Activated naive CD8-positive, alpha-beta T cell treated with anti-CD3 and anti-CD28 coated beads, Interleukin-2, amount 50 U/mL, for 24 hours (primary cell): ENCODE measurements around the gene C1orf87.

Experiments used
- ATAC-seq: fragments of 150-1000 bp; cut with Tn5 transposase; one replicate; pipeline ENCODE4 v1.10.0; 2021
- DNase-seq: peaks from one replicate; pipeline ENCODE4 v3.0.0; 2021
- H3K27ac Mint-ChIP-seq: one replicate; pipeline ENCODE4 v1.8.0; 2021; ENCODE audit warnings: mild to moderate bottlenecking, mixed read lengths
- H3K27me3 Mint-ChIP-seq: one replicate; pipeline ENCODE4 v1.8.0; 2021; ENCODE audit warnings: mixed read lengths
- H3K36me3 Mint-ChIP-seq: one replicate; pipeline ENCODE4 v1.8.0; 2021; ENCODE audit warnings: low read depth, mixed read lengths
- H3K4me1 Mint-ChIP-seq: one replicate; pipeline ENCODE4 v1.8.0; 2021; ENCODE audit warnings: mixed read lengths
- H3K4me3 Mint-ChIP-seq: one replicate; pipeline ENCODE4 v1.8.0; 2021; ENCODE audit warnings: mild to moderate bottlenecking, moderate library complexity, mixed read lengths
- H3K9me3 Mint-ChIP-seq: one replicate; pipeline ENCODE4 v1.8.0; 2021; ENCODE audit warnings: mixed read lengths

Gene C1orf87

GRCh38 chr1:60073605-60074278, at the start of gene C1orf87:
Gene C1orf87 (minus strand): TSS chr1:60073770. CDS start chr1:60072643, 1,127 bp downstream.
- no peaks in the 10 kb centered on the region for H3K9me3 Mint-ChIP-seq

DNA sequence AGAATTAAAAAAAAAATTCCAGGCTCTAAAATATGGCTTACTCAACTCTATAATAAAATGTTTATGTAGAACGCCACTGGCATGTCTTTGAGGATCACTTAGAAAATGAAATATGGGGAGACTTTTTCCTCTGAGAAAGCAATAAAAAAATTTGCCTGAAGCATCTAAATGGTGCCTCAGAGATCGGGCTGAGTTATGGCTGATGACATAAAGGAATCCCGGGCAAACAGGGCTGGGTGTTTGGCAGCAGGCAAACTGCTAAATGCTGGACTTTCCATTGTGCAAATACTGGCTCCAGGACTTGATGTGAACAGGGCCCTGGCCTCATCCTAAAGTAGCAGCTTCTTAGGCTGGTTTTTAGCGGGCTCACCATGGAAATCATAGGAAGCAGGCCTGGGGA, 44.5 kb upstream of the C1orf87 start:
- Mint-ChIP-seq H3K4me3 (no peak overlapping the region), H3K27ac (no peak overlapping the region), H3K9me3 (no peaks in the 10 kb centered on the region), H3K27me3 (no peaks in the 10 kb centered on the region), H3K36me3 (no peaks in the 10 kb centered on the region), H3K4me1 (no peaks in the 10 kb centered on the region)
- DNase-seq (no peak), ATAC-seq (no peak)

More at GRCh38 chr1:60073605-60074278, at the start of gene C1orf87:
- no peaks in the 10 kb centered on the region for H3K4me1 Mint-ChIP-seq
- DNase-seq (no peak), ATAC-seq (no peak)
- peaks cover 36% of the 10 kb centered on the region for H3K27me3 Mint-ChIP-seq
- H3K4me3 Mint-ChIP-seq = no peak within 1 kb of the TSS
- H3K27ac Mint-ChIP-seq = no peak within 1 kb of the TSS
- H3K36me3 Mint-ChIP-seq = no peaks in the 10 kb centered on the region

DNA sequence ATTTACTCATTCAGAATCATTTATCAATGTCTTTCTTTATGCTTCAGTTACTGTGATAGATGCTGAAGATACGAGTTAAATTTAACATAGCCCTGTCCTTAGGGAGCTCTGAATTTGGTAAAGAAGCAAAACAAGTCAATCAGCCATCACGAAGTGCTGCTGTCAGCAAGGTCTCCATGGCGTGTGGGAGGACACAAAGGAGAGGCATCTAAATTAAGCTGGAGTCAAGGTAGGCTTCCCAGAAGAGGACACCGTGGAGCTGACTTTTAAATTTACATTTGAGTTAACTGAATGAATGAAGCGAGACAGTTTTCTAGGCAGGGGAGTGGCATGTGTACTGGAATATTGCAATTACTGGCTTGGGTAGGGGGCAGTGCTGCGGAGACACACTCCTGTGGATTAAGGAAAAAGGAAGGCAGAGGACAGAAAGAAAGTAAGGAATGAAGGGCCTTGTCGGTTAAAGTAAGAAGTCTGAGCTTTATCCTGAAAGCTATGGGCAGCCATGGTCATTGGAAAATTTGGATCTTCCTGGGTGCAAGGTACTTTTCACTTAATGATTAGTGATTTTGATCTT, 41.3 kb upstream of the C1orf87 start:
- H3K4me3 Mint-ChIP-seq = no peak overlapping the region
- H3K36me3 Mint-ChIP-seq = no peaks in the 10 kb centered on the region
- no peak overlapping the region for H3K27ac Mint-ChIP-seq
- H3K4me1 Mint-ChIP-seq = no peaks in the 10 kb centered on the region
- ATAC-seq = no peak
- DNase-seq = no peak
- no peaks in the 10 kb centered on the region for H3K27me3 Mint-ChIP-seq
- H3K9me3 Mint-ChIP-seq = no peaks in the 10 kb centered on the region

GRCh38 chr1:60113596-60113995, 40.0 kb upstream of the C1orf87 start:
- no peak for ATAC-seq
- H3K27ac Mint-ChIP-seq = no peak overlapping the region

DNA sequence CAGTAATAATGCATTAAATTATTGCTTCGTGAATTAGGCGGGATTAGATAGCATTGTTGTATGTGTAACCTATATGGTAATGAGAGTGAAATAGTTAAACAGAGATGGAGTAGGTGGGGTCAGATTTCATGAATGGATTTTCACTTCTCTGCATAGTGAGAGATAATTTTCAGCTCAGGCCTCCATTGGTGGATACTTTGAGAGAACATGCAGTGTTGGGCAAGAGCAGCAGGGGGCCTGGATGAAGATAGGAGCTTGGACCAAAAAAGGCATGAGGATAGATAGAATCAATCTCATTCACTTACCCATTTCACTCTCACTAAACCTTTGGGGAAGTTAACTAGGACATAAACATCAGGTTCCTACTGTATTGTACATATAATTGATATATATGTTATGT, 39.5 kb upstream of the C1orf87 start:
- Mint-ChIP-seq H3K36me3 (no peaks in the 10 kb centered on the region), H3K27ac (no peak overlapping the region), H3K4me1 (no peaks in the 10 kb centered on the region), H3K27me3 (no peaks in the 10 kb centered on the region), H3K4me3 (no peak overlapping the region), H3K9me3 (no peaks in the 10 kb centered on the region)
- ATAC-seq (no peak), DNase-seq (no peak)

More at GRCh38 chr1:60113596-60113995, 40.0 kb upstream of the C1orf87 start:
- no peak for DNase-seq
- Mint-ChIP-seq H3K27me3 (no peaks in the 10 kb centered on the region), H3K36me3 (no peaks in the 10 kb centered on the region), H3K9me3 (no peaks in the 10 kb centered on the region), H3K4me3 (no peak overlapping the region), H3K4me1 (no peaks in the 10 kb centered on the region)

- Mint-ChIP-seq H3K4me3 (no peak overlapping the region), H3K9me3 (no peaks in the 10 kb centered on the region), H3K36me3 (no peaks in the 10 kb centered on the region), H3K27me3 (no peaks in the 10 kb centered on the region), H3K27ac (no peak overlapping the region), H3K4me1 (no peaks in the 10 kb centered on the region)
- ATAC-seq (no peak), DNase-seq (no peak)
Measured at GRCh38 chr1:60111716-60112115, 38.1 kb upstream of the C1orf87 start.

- DNase-seq (no peak), ATAC-seq (no peak)
- Mint-ChIP-seq H3K27ac (no peak overlapping the region), H3K4me3 (no peak overlapping the region), H3K9me3 (no peaks in the 10 kb centered on the region), H3K4me1 (no peaks in the 10 kb centered on the region), H3K27me3 (no peaks in the 10 kb centered on the region), H3K36me3 (no peaks in the 10 kb centered on the region)
Measured at GRCh38 chr1:60111118-60111517, 37.5 kb upstream of the C1orf87 start.

DNA sequence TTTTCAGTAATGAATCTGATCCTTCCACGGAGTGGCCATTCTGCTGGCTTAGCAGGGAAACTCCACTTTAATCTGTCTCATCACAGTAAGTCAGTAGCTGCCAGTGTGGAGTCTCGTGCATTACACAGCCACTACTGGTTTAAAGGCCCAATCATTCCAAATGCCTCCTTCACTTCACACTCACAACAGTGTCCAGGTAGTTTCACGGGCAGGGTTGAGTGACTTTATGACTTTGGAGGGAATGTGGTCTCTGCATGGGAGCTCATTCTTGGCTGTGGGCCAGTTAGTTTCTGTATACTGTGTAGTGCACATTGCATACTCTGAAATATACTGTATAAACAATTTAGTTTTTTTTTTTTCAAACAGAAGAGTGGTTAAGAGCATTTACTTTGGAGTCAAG, 34.6 kb upstream of the C1orf87 start:
- Mint-ChIP-seq H3K36me3 (no peaks in the 10 kb centered on the region), H3K27me3 (no peaks in the 10 kb centered on the region), H3K9me3 (no peaks in the 10 kb centered on the region), H3K4me3 (no peak overlapping the region), H3K27ac (no peak overlapping the region), H3K4me1 (no peaks in the 10 kb centered on the region)
- no peak for DNase-seq
- no peak for ATAC-seq

DNA sequence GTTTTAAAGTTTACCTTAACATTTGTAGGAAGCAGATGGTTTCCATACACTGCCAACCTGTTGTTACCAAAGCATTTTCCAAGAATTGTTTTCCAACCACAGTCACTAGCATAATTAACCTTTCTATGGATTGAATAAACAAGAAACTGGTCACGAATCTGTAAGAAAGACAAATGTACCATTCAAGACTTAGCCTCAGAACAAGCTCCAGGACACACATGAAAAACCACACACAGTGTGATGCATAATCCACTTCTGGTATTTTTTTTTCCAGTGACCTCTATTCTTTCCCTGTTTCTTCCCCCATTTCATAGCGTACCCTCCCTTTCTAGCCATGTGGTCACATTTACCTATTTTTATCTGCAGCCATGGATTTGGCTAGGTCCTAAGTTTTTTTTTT, 29.6 kb upstream of the C1orf87 start:
- Mint-ChIP-seq H3K27me3 (peaks cover 4% of the 10 kb centered on the region), H3K36me3 (no peaks in the 10 kb centered on the region), H3K4me3 (no peak overlapping the region), H3K9me3 (no peaks in the 10 kb centered on the region), H3K27ac (no peak overlapping the region), H3K4me1 (no peaks in the 10 kb centered on the region)
- ATAC-seq = no peak
- DNase-seq = no peak

- no peak overlapping the region for H3K4me3 Mint-ChIP-seq
- peaks cover 4% of the 10 kb centered on the region for H3K27me3 Mint-ChIP-seq
- DNase-seq (no peak), ATAC-seq (no peak)
- no peaks in the 10 kb centered on the region for H3K9me3 Mint-ChIP-seq
- no peaks in the 10 kb centered on the region for H3K4me1 Mint-ChIP-seq
- no peak overlapping the region for H3K27ac Mint-ChIP-seq
- no peaks in the 10 kb centered on the region for H3K36me3 Mint-ChIP-seq
Measured at GRCh38 chr1:60102267-60103061, 28.9 kb upstream of the C1orf87 start.

- Mint-ChIP-seq H3K4me1 (no peaks in the 10 kb centered on the region), H3K27ac (no peak overlapping the region), H3K9me3 (no peaks in the 10 kb centered on the region), H3K4me3 (no peak overlapping the region), H3K27me3 (peaks cover 7% of the 10 kb centered on the region), H3K36me3 (no peaks in the 10 kb centered on the region)
- DNase-seq (no peak), ATAC-seq (no peak)
Measured at GRCh38 chr1:60101516-60101915, 27.9 kb upstream of the C1orf87 start.

- no peak overlapping the region for H3K4me3 Mint-ChIP-seq
- no peak overlapping the region for H3K27ac Mint-ChIP-seq
Measured at GRCh38 chr1:60091195-60091715, 17.7 kb upstream of the C1orf87 start.

GRCh38 chr1:60090655-60091054, 17.1 kb upstream of the C1orf87 start:
- Mint-ChIP-seq H3K27ac (no peak overlapping the region), H3K9me3 (no peaks in the 10 kb centered on the region), H3K36me3 (no peaks in the 10 kb centered on the region), H3K4me1 (no peaks in the 10 kb centered on the region), H3K4me3 (no peak overlapping the region), H3K27me3 (peaks cover 1% of the 10 kb centered on the region)
- DNase-seq (no peak), ATAC-seq (no peak)

More at GRCh38 chr1:60091195-60091715, 17.7 kb upstream of the C1orf87 start:
- Mint-ChIP-seq H3K27me3 (peaks cover 2% of the 10 kb centered on the region), H3K9me3 (no peaks in the 10 kb centered on the region), H3K4me1 (no peaks in the 10 kb centered on the region), H3K36me3 (no peaks in the 10 kb centered on the region)
- DNase-seq (no peak), ATAC-seq (no peak)

GRCh38 chr1:60088620-60089155, 15.1 kb upstream of the C1orf87 start:
- no peaks in the 10 kb centered on the region for H3K36me3 Mint-ChIP-seq
- DNase-seq = no peak
- H3K9me3 Mint-ChIP-seq = no peaks in the 10 kb centered on the region
- peaks cover 1% of the 10 kb centered on the region for H3K27me3 Mint-ChIP-seq
- H3K4me1 Mint-ChIP-seq = no peaks in the 10 kb centered on the region
- no peak overlapping the region for H3K27ac Mint-ChIP-seq
- no peak for ATAC-seq
- no peak overlapping the region for H3K4me3 Mint-ChIP-seq

DNA sequence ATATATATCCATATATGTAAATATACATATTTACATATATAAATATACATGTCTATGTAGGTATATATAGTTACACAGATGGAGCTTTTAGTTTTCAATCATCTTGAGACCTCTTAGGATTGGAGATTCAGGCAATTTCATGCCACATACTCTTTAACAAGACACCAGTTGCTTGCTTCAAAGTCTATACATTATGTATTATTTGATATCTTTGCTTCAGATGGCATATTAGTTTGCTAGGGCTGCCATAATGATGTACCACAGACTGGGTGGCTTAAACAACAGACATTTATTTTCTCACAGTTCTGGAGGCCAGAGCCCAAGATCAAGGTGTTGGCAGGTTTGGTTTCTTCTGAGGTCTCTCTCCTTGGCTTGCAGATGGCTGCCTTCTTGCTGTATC, 14.1 kb upstream of the C1orf87 start:
- Mint-ChIP-seq H3K36me3 (no peaks in the 10 kb centered on the region), H3K27me3 (peaks cover 1% of the 10 kb centered on the region), H3K27ac (no peak overlapping the region), H3K4me1 (no peaks in the 10 kb centered on the region), H3K9me3 (no peaks in the 10 kb centered on the region), H3K4me3 (no peak overlapping the region)
- DNase-seq (no peak), ATAC-seq (no peak)
